ENCODE measurements around the gene SPG7.

The SPG7 gene

GRCh38 chr16:89572073-89572484 lies 63.9 kb downstream of the SPG7 start:
- TF ChIP-seq ZNF274 (IDR thresholded peaks at IDR 0.05; ENCODE audit: low read depth, low read length) = no peak
- no peak for TF ChIP-seq SUZ12 (IDR thresholded peaks at IDR 0.05; ENCODE audit: extremely low read depth, insufficient read depth, insufficient read length)
- TF ChIP-seq YY1 (IDR thresholded peaks at IDR 0.05; ENCODE audit: insufficient read depth, insufficient read length) = no peak
- peak overlapping the region; percentile 10 for H3K9ac ChIP-seq (ENCODE audit: insufficient read length, low read depth)

GRCh38 chr16:89572485-89573205 lies 64.4 kb downstream of the SPG7 start:
- H3K36me3 ChIP-seq (ENCODE audit: insufficient read depth, insufficient read length, low read length) = peaks cover 15% of the 10 kb centered on the region
- peaks cover 30% of the 10 kb centered on the region for H3K4me1 ChIP-seq (ENCODE audit: insufficient read depth, insufficient read length)
- TF ChIP-seq ZNF274 (IDR thresholded peaks at IDR 0.05; ENCODE audit: low read depth, low read length) = no peak
- TF ChIP-seq SUZ12 (IDR thresholded peaks at IDR 0.05; ENCODE audit: extremely low read depth, insufficient read depth, insufficient read length) = no peak
- TF ChIP-seq YY1 (IDR thresholded peaks at IDR 0.05; ENCODE audit: insufficient read depth, insufficient read length) = no peak
- H3K9ac ChIP-seq (ENCODE audit: insufficient read length, low read depth) = no peak overlapping the region
- peaks cover 7% of the 10 kb centered on the region for H3K27me3 ChIP-seq (ENCODE audit: insufficient read depth, insufficient read length)
- no peak for DNase-seq (ENCODE audit: low read depth, low spot score)
- H3K9me3 ChIP-seq (ENCODE audit: insufficient read depth, low read length) = no peaks in the 10 kb centered on the region
- no peak overlapping the region for H3K4me3 ChIP-seq (ENCODE audit: insufficient read length, low read depth)

More at GRCh38 chr16:89572073-89572484, 63.9 kb downstream of the SPG7 start:
- Histone ChIP-seq H3K9me3 (ENCODE audit: insufficient read depth, low read length) (no peaks in the 10 kb centered on the region), H3K36me3 (ENCODE audit: insufficient read depth, insufficient read length, low read length) (peaks cover 14% of the 10 kb centered on the region), H3K4me3 (ENCODE audit: insufficient read length, low read depth) (no peak overlapping the region), H3K27me3 (ENCODE audit: insufficient read depth, insufficient read length) (peaks cover 7% of the 10 kb centered on the region), H3K4me1 (ENCODE audit: insufficient read depth, insufficient read length) (peaks cover 34% of the 10 kb centered on the region)
- no peak for DNase-seq (ENCODE audit: low read depth, low spot score)

GRCh38 chr16:89573826-89574680 lies 65.8 kb downstream of the SPG7 start:
- Histone ChIP-seq H3K4me3 (ENCODE audit: insufficient read length, low read depth) (peak overlapping the region; percentile 61), H3K9me3 (ENCODE audit: insufficient read depth, low read length) (no peaks in the 10 kb centered on the region), H3K9ac (ENCODE audit: insufficient read length, low read depth) (peak overlapping the region; percentile 92), H3K36me3 (ENCODE audit: insufficient read depth, insufficient read length, low read length) (peaks cover 16% of the 10 kb centered on the region), H3K27me3 (ENCODE audit: insufficient read depth, insufficient read length) (peaks cover 7% of the 10 kb centered on the region), H3K4me1 (ENCODE audit: insufficient read depth, insufficient read length) (peaks cover 28% of the 10 kb centered on the region)
- TF ChIP-seq YY1 (IDR thresholded peaks at IDR 0.05; ENCODE audit: insufficient read depth, insufficient read length) (no peak), SUZ12 (IDR thresholded peaks at IDR 0.05; ENCODE audit: extremely low read depth, insufficient read depth, insufficient read length) (no peak), ZNF274 (IDR thresholded peaks at IDR 0.05; ENCODE audit: low read depth, low read length) (no peak)
- no peak for DNase-seq (ENCODE audit: low read depth, low spot score)

- Histone ChIP-seq H3K4me1 (ENCODE audit: insufficient read depth, insufficient read length) (peaks cover 23% of the 10 kb centered on the region), H3K36me3 (ENCODE audit: insufficient read depth, insufficient read length, low read length) (peaks cover 22% of the 10 kb centered on the region), H3K27me3 (ENCODE audit: insufficient read depth, insufficient read length) (peaks cover 7% of the 10 kb centered on the region), H3K9me3 (ENCODE audit: insufficient read depth, low read length) (no peaks in the 10 kb centered on the region), H3K9ac (ENCODE audit: insufficient read length, low read depth) (peak overlapping the region; percentile 92), H3K4me3 (ENCODE audit: insufficient read length, low read depth) (peak overlapping the region; percentile 61)
- DNase-seq (ENCODE audit: low read depth, low spot score) = peak; percentile 82
- no peak for TF ChIP-seq YY1 (IDR thresholded peaks at IDR 0.05; ENCODE audit: insufficient read depth, insufficient read length)
- no peak for TF ChIP-seq SUZ12 (IDR thresholded peaks at IDR 0.05; ENCODE audit: extremely low read depth, insufficient read depth, insufficient read length)
- no peak for TF ChIP-seq ZNF274 (IDR thresholded peaks at IDR 0.05; ENCODE audit: low read depth, low read length)
These were observed 66.6 kb downstream of the SPG7 start for GRCh38 chr16:89574681-89575246.

- no peak for DNase-seq (ENCODE audit: low read depth, low spot score)
- TF ChIP-seq ZNF274 (IDR thresholded peaks at IDR 0.05; ENCODE audit: low read depth, low read length) (no peak), YY1 (IDR thresholded peaks at IDR 0.05; ENCODE audit: insufficient read depth, insufficient read length) (no peak), SUZ12 (IDR thresholded peaks at IDR 0.05; ENCODE audit: extremely low read depth, insufficient read depth, insufficient read length) (no peak)
- Histone ChIP-seq H3K27me3 (ENCODE audit: insufficient read depth, insufficient read length) (peaks cover 7% of the 10 kb centered on the region), H3K4me1 (ENCODE audit: insufficient read depth, insufficient read length) (peaks cover 23% of the 10 kb centered on the region), H3K4me3 (ENCODE audit: insufficient read length, low read depth) (peak within 1 kb of the TSS; percentile 69), H3K9me3 (ENCODE audit: insufficient read depth, low read length) (no peaks in the 10 kb centered on the region), H3K36me3 (ENCODE audit: insufficient read depth, insufficient read length, low read length) (peaks cover 23% of the 10 kb centered on the region), H3K9ac (ENCODE audit: insufficient read length, low read depth) (peak within 1 kb of the TSS; percentile 92)
These were observed 67.3 kb downstream of the SPG7 start, which contains the start of gene CPNE7 for GRCh38 chr16:89575247-89576152. CPNE7 (plus strand) TSS chr16:89575758; CDS start chr16:89575898, 140 bp downstream.

Data from NT2/D1 (cell line).